HPDE6-E6E7 (cell line): Measurements from ENCODE around the gene KIAA1191.
"Not testable (repeated sequence)": the region's sequence is repeated elsewhere in the genome, so short reads cannot be mapped to it uniquely, and the experiment has no call there.

Experiments
- DNase-seq: peaks from one replicate; pipeline ENCODE4 v3.0.0; 2011; ENCODE audit warnings: missing footprints; ENCODE audit errors: extremely low spot score

KIAA1191 gene

GRCh38 chr5:176317534-176318374, 43.8 kb downstream of the KIAA1191 start:
- no peak for DNase-seq

GRCh38 chr5:176305356-176305755, 56.2 kb downstream of the KIAA1191 start:
- not testable (repeated sequence) for DNase-seq
